ENCODE measurements around the gene ZP2.
"Not testable (repeated sequence)": the region's sequence is repeated elsewhere in the genome, so short reads cannot be mapped to it uniquely, and the experiment has no call there.

ZP2 gene

GRCh38 chr16:21179126-21179982 is 32.0 kb downstream of the ZP2 start:
- H3K4me3 ChIP-seq (ENCODE audit: low read depth, low read length): no peak overlapping the region
- TF ChIP-seq CTCF (IDR thresholded peaks at IDR 0.05; ENCODE audit: borderline replicate concordance, insufficient read depth, low read depth, low read length): no peak

- no peak for TF ChIP-seq CTCF (IDR thresholded peaks at IDR 0.05; ENCODE audit: borderline replicate concordance, insufficient read depth, low read depth, low read length)
- H3K4me3 ChIP-seq (ENCODE audit: low read depth, low read length): no peak overlapping the region
These were observed 36.0 kb downstream of the ZP2 start for GRCh38 chr16:21175397-21175796.

- H3K4me3 ChIP-seq (ENCODE audit: low read depth, low read length): no peak overlapping the region
These were observed 38.7 kb downstream of the ZP2 start for GRCh38 chr16:21172650-21173049.

DNA sequence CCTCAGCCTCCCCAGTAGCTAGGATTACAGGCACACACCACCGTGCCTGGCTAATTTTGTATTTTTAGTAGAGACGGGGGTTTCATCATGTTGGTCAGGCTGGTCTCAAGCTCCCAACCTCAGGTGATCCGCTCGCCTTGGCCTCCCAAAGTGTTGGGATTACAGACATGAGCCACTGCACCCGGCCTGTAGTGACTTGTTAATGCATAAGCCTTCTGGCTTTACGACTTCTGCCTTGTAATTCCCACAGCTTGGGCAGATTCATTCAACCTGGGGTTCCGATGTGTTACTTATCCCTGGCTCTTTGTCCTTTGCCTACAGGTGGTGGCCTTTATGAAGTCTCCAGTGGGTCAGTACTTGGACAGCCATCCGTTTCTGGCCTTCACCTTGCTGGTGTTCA is 41.3 kb downstream of the ZP2 start:
- not testable (repeated sequence) for H3K4me3 ChIP-seq (ENCODE audit: low read depth, low read length)

More at GRCh38 chr16:21172650-21173049, 38.7 kb downstream of the ZP2 start:
- no peak for TF ChIP-seq CTCF (IDR thresholded peaks at IDR 0.05; ENCODE audit: borderline replicate concordance, insufficient read depth, low read depth, low read length)

GRCh38 chr16:21169249-21169981 is 42.0 kb downstream of the ZP2 start:
- H3K4me3 ChIP-seq (ENCODE audit: low read depth, low read length): no peak overlapping the region
- no peak for TF ChIP-seq CTCF (IDR thresholded peaks at IDR 0.05; ENCODE audit: borderline replicate concordance, insufficient read depth, low read depth, low read length)

GRCh38 chr16:21167929-21168602 is 43.3 kb downstream of the ZP2 start:
- no peak for TF ChIP-seq CTCF (IDR thresholded peaks at IDR 0.05; ENCODE audit: borderline replicate concordance, insufficient read depth, low read depth, low read length)
- no peak overlapping the region for H3K4me3 ChIP-seq (ENCODE audit: low read depth, low read length)

DNA sequence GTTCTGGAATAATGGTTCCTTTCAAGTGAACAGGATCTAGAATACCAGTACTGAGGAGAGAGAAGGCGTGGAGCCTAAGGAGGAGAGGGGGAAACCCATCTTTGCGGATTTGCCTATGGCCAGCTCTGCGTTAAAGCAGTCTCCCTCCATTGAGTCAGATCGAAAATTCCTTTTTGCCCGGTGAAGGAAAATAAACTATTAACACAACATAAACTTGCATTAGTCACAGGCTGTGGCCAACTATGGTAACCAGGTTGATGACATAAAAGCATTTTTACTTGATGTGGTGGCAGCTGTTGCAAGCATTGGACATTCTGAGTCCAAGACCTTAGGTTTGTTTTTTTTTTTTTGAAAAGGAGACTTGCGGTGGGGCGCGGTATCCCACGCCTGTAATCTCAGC is 44.0 kb downstream of the ZP2 start:
- TF ChIP-seq CTCF (IDR thresholded peaks at IDR 0.05; ENCODE audit: borderline replicate concordance, insufficient read depth, low read depth, low read length): no peak

More for the DNA sequence above, 44.0 kb downstream of the ZP2 start:
- no peak overlapping the region for H3K4me3 ChIP-seq (ENCODE audit: low read depth, low read length)
